Endothelial cell of umbilical vein (primary cell): ENCODE data around the gene CLC. TPM values are rescaled to one million over a fixed set of nuclear protein-coding genes. Genes with fewer than 3 reads are reported as not detected.

Source experiments
- BruUV-seq: library from RNA; stranded (reverse); fragments of 400-500 nt; replicated peaks from 2 replicates; lab custom pipeline; 2021; lab: Mats Ljungman, UMichigan
- CTCF ChIA-PET: fragments of 300-600, 350-600 bp; sonication (Branson Sonifier 250); formaldehyde crosslinking; loops from one replicate; lab custom pipeline; 2021; ENCODE audit warnings: antibody characterized with exemption, inconsistent platforms; lab: Charles Lee
- POLR2A ChIA-PET: fragments of 300-600, 350-600 bp; sonication (Branson Sonifier 250); formaldehyde crosslinking; loops from one replicate; lab custom pipeline; 2021; ENCODE audit warnings: antibody characterized with exemption, inconsistent platforms; lab: Charles Lee
- DNase-seq: peaks from one replicate; pipeline ENCODE4 v3.0.0-alpha.2; 2011; ENCODE audit warnings: low read depth, low spot score
- FAIRE-seq: peaks from 2 replicates; lab custom pipeline; 2011; peaks lifted over from hg19 to GRCh38; lab: Jason Lieb, UNC
- H2AFZ ChIP-seq: 2 replicates; pipeline ENCODE4 v1.6.0; 2012; ENCODE audit warnings: low read depth, low read length, control low read depth, inconsistent platforms
- H3K27ac ChIP-seq: 2 replicates; pipeline ENCODE4 v1.5.1; 2011; ENCODE audit warnings: low read depth, mild to moderate bottlenecking, control low read depth, low read length, moderate library complexity; ENCODE audit not compliant: insufficient read depth
- H3K27me3 ChIP-seq, 2 experiments: 2 replicates each; pipeline versions ENCODE4 v1.6.0 to v1.6.1; 2011; ENCODE audit warnings: low read length in 2 of 2, mixed read lengths in 1 of 2; ENCODE audit not compliant: control insufficient read depth in 2 of 2, insufficient read depth in 2 of 2
- H3K36me3 ChIP-seq, 2 experiments: 2 replicates in 1 of 2; 3 replicates in 1 of 2; pipeline ENCODE4 v1.5.1; 2011; ENCODE audit warnings: low read length in 2 of 2, mild to moderate bottlenecking in 1 of 2, moderate library complexity in 1 of 2; ENCODE audit not compliant: control insufficient read depth in 2 of 2, insufficient read depth in 2 of 2; ENCODE audit errors: extremely low read depth in 1 of 2
- H3K4me1 ChIP-seq: 3 replicates; pipeline ENCODE4 v1.5.1; 2011; ENCODE audit warnings: mild to moderate bottlenecking, low read length; ENCODE audit not compliant: control insufficient read depth, insufficient read depth; ENCODE audit errors: extremely low read depth
- H3K4me2 ChIP-seq: 2 replicates; pipeline ENCODE4 v1.6.1; 2011; ENCODE audit warnings: low read length, control low read depth, mixed read lengths; ENCODE audit not compliant: insufficient read depth
- H3K4me3 ChIP-seq, 3 experiments: fragments of 200-600 bp in 1 of 3; sonication (generic), shearing (Covaris generic) in 1 of 3; replicated peaks in 1 of 3; 2 replicates each; pipeline ENCODE4 v1.5.1; 2011 to 2016; ENCODE audit warnings: control low read depth in 3 of 3, low read length in 3 of 3, mild to moderate bottlenecking in 2 of 3, inconsistent platforms in 1 of 3, low read depth in 1 of 3, moderate library complexity in 1 of 3; ENCODE audit not compliant: insufficient read depth in 1 of 3
- H3K79me2 ChIP-seq: 2 replicates; pipeline ENCODE4 v1.6.0; 2012; ENCODE audit warnings: low read length, inconsistent platforms; ENCODE audit not compliant: control insufficient read depth, insufficient read depth
- H3K9ac ChIP-seq: replicated peaks from 2 replicates; pipeline ENCODE3; 2011; ENCODE audit warnings: low read length, control low read depth; ENCODE audit not compliant: insufficient read depth; ENCODE audit errors: extremely low read depth
- H3K9me1 ChIP-seq: replicated peaks from 3 replicates; pipeline ENCODE4 v1.6.0; 2011; ENCODE audit warnings: mild to moderate bottlenecking, low read length; ENCODE audit not compliant: control insufficient read depth, insufficient read depth; ENCODE audit errors: extremely low read depth
- H3K9me3 ChIP-seq: replicated peaks from 2 replicates; pipeline ENCODE4 v1.5.1; 2012; ENCODE audit warnings: low read length, inconsistent platforms; ENCODE audit not compliant: control insufficient read depth, insufficient read depth
- H4K20me1 ChIP-seq: replicated peaks from 2 replicates; pipeline ENCODE3; 2011; ENCODE audit warnings: mild to moderate bottlenecking, low read length; ENCODE audit not compliant: control insufficient read depth, insufficient read depth; ENCODE audit errors: extremely low read depth
- CTCF ChIP-seq, 2 donors: IDR thresholded peaks; 1 replicate in 1 of 2; 2 replicates in 1 of 2; pipeline ENCODE4 v1.5.1; 2011; ENCODE audit warnings: low read length in 2 of 2, mild to moderate bottlenecking in 2 of 2, moderate library complexity in 2 of 2, control low read depth in 1 of 2, inconsistent platforms in 1 of 2, low read depth in 1 of 2; ENCODE audit not compliant: insufficient read depth in 1 of 2; ENCODE audit errors: extremely low read depth in 1 of 2
- EZH2 ChIP-seq: IDR thresholded peaks from 2 replicates; pipeline ENCODE4 v1.6.1; 2012; ENCODE audit warnings: borderline replicate concordance, low read depth, mild to moderate bottlenecking, moderate library complexity, low read length, inconsistent platforms; ENCODE audit not compliant: severe bottlenecking
- FOS ChIP-seq: IDR thresholded peaks from 2 replicates; pipeline ENCODE4 v1.6.1; 2011; ENCODE audit warnings: mild to moderate bottlenecking, low read length, moderate library complexity, borderline replicate concordance; ENCODE audit not compliant: insufficient read depth
- GATA2 ChIP-seq: IDR thresholded peaks from 2 replicates; pipeline ENCODE4 v1.7.0; 2011; ENCODE audit warnings: low read depth, mild to moderate bottlenecking, moderate library complexity, mixed read lengths, low read length; ENCODE audit not compliant: insufficient read length, insufficient read depth
- JUN ChIP-seq: IDR thresholded peaks from 2 replicates; pipeline ENCODE4 v1.6.1; 2011; ENCODE audit warnings: borderline replicate concordance, low read depth; ENCODE audit not compliant: insufficient read length, insufficient read depth
- MAX ChIP-seq: IDR thresholded peaks from 2 replicates; pipeline ENCODE4 v1.6.1; 2011; ENCODE audit not compliant: insufficient read depth, insufficient read length
- MYC ChIP-seq: IDR thresholded peaks from one replicate; pipeline ENCODE4 v1.6.1; 2011; ENCODE audit warnings: mild to moderate bottlenecking, low read depth, low read length
- POLR2A ChIP-seq: IDR thresholded peaks from 2 replicates; pipeline ENCODE4 v1.6.1; 2012; ENCODE audit warnings: low read depth, mild to moderate bottlenecking, control low read depth, low read length
- POLR2AphosphoS5 ChIP-seq: IDR thresholded peaks from 2 replicates; pipeline ENCODE4 v1.6.1; 2012; ENCODE audit warnings: low read depth, mild to moderate bottlenecking, control low read depth, low read length, moderate library complexity; ENCODE audit not compliant: insufficient read depth
- dilution Hi-C: fragments of 300-500 bp; cut with MboI; formaldehyde crosslinking; loops from one replicate; pipeline ENCODE4 v1.15.0; 2019; ENCODE audit warnings: low sequenced_read_pairs; ENCODE audit not compliant: extremely low pct_ligation_motif_present
- intact Hi-C: fragments of 100-400 bp; cut with micrococcal nuclease; formaldehyde crosslinking; loops from one replicate; pipeline ENCODE4 v1.10.0; 2022
- polyA plus RNA-seq, 4 experiments: library from polyadenylated mRNA; depleted of rRNA in 3 of 4; stranded (reverse) in 3 of 4; unstranded in 1 of 4; fragments of >200 nt; gene quantifications; 2 replicates each; pipeline versions ENCODE4 v1.2.1 to v1.2.3, GENCODE V29; 2011 to 2012; ENCODE audit warnings: missing spikeins in 1 of 4
- total RNA-seq: library from RNA; stranded (reverse); gene quantifications from 2 replicates; pipeline ENCODE4 v1.2.3, GENCODE V29; 2021

CLC gene
- total and polyA plus RNA-seq, 2 donors (not counting 3 experiments of a cell fraction or from before 2014, with no cell fraction given) = not detected

- no peak for DNase-seq
- dilution Hi-C loops (no loop called here), intact Hi-C loops (no loop called here)
- no peaks in the 10 kb centered on the region for H3K9me1 ChIP-seq
- no peak for FAIRE-seq
- BruUV-seq = no TSS peak
- no peak overlapping the region for H3K9ac ChIP-seq
- no peak overlapping the region for H2AFZ ChIP-seq
- no peaks in the 10 kb centered on the region for H3K4me1 ChIP-seq
- TF ChIP-seq MYC (no peak), POLR2AphosphoS5 (no peak), GATA2 (no peak), FOS (no peak), EZH2 (no peak), CTCF (IDR thresholded peaks at IDR 0.05; ENCODE audit: extremely low read depth in 1 of 2, insufficient read depth in 1 of 2, low read depth in 1 of 2, low read length in 2 of 2) (no peak), POLR2A (no peak), JUN (no peak), MAX (no peak)
- POLR2A ChIA-PET = no interaction called here
- no peaks in the 10 kb centered on the region for H3K9me3 ChIP-seq
- H4K20me1 ChIP-seq = no peaks in the 10 kb centered on the region
- no peaks in the 10 kb centered on the region for H3K79me2 ChIP-seq
- H3K4me2 ChIP-seq = no peak overlapping the region
- no peak overlapping the region for H3K4me3 ChIP-seq
- H3K27ac ChIP-seq = no peak overlapping the region
- no peaks in the 10 kb centered on the region for H3K36me3 ChIP-seq
- H3K27me3 ChIP-seq = peaks cover 4 to 6% of the 10 kb centered on the region in 2 experiments
- CTCF ChIA-PET = no interaction called here
Observed at GRCh38 chr19:39754971-39755370, 17.1 kb upstream of the CLC start.
